MM.1S (cell line): Measurements from ENCODE around the gene LINC00305.

Source experiments
- CTCF ChIP-seq: fragments of 300-600 bp; sonication (generic); IDR thresholded peaks from 2 replicates; pipeline ENCODE4 v1.5.1; 2016; ENCODE audit warnings: antibody characterized with exemption, low read length, mixed read lengths
- EZH2 ChIP-seq: fragments of 300-600 bp; sonication (generic); optimal IDR thresholded peaks from 2 replicates; pipeline ENCODE3; 2017; ENCODE audit warnings: low read depth, mild to moderate bottlenecking, antibody characterized with exemption, low read length, mixed read lengths
- EZH2phosphoT487 ChIP-seq: fragments of 300-600 bp; sonication (generic); IDR thresholded peaks from 2 replicates; pipeline ENCODE4 v1.6.1; 2018; ENCODE audit warnings: antibody characterized with exemption, low read length

- no peak for TF ChIP-seq CTCF
- no peak for TF ChIP-seq EZH2
- TF ChIP-seq EZH2phosphoT487 = no peak
Observed at GRCh38 chr18:64052772-64053171, 96.1 kb downstream of the LINC00305 start.
